ENCODE measurements around the gene CD200R1L.

CD200R1L gene

DNA sequence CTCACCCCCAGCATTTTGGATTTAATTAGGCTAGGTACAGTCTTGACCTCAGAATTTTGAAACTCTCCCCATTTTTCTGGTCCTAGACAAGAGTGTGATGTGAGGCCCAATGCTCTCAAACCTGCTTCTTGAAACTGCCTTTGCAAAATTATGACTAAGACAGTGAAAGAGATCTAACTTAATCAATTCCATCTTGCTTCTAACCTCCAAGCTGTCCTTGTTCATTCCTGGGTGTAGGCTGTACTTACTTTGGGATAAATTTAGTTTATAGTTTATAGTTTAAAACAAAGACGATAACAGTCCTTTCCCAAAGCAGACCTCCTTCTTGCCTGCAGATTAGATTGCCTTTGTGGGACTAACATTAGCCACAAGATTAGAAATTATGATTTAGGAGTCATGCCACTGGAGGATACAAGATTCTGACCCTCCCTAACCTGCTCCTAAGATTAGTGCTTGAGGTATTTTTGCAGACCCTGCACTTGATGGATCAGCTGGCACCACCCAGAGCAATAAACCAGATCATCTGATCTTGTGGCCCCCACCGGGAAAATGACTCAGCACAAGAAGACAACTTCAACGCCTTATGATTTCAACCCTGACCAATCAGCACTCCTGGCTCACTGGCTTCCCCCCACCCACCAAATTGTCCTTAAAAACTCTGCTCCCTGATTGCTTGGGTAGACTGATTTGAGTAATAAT is 59.6 kb downstream of the CD200R1L start:
- DNase-seq (ENCODE audit: low read depth): no peak

DNA sequence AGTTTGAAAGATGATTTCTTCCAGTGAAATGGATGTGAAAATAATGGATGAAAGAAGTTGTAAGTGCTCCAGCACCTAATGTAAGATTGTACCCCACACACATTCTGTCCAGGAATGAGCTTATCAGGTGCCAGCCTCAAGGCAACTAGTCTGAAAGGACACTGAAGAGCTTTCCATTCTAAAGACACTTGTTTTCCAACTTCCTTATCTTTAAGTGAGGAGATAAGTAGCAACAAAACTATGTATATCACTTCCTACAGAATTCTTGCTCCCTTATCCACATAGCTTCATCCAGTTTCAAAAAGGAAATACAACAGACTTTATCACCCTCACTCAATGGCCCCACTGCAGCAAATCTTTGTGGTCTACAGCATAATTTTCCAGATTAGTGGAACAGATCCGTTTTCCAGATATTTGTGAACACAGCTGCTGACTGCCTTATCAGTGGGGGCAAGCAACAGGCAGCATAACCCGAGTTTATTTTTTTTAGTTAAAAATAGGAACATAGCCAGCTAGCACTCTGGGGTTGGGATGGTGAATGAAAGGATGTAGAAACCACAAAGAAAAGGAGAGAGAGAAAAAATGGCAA is 60.6 kb downstream of the CD200R1L start:
- DNase-seq (ENCODE audit: low read depth): no peak

DNA sequence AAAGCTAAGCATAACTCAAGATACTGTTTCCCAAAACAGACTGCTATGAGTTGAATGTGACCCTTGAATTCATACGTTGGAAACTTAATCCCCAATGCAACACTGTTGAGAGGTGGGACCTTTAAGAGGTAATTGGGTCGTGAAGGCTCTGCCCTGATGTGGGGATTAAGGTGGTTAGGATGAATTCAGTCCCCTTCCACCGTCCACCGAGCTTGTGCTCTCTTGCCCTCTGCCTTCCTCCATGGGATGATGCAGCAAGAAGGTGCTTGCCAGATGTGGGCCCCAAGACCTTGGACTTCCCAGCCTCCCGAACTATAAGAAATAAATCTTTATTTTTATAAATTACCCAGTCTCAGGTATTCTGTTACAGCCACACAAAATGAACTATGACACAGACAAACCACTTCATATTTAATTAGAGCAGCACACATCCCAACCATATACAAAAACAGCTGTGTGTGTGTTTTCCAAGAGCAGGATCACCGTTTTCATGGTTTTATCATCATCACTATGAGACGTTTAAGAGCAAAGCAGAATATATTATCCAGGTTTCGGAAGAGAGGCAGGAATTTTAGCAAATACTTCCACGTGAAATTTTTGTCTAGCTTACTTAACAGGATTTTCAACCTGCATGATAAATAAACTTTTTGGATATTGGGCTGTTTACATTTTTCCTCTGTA is 61.2 kb downstream of the CD200R1L start:
- no peak for DNase-seq (ENCODE audit: low read depth)

DNA sequence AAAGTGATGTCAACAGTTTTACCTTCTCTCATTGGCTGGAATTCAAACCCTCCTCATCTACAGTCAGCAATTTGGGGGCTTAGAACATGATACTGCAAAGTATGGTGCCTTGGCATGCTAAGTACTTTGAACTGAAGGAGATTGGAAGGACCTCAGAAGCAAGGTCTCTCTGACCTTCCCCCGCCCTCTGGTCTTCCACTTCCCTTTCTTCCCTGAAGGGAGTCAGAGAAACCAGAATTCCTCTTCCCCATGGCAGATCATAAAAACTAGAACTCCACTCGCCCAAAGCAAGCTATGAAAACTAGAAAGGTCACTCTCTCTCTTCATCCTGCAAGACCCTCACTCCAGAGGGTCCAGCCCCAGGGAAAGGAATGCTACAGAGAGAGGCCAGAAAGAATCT is 64.2 kb downstream of the CD200R1L start:
- no peak for DNase-seq (ENCODE audit: low read depth)

DNA sequence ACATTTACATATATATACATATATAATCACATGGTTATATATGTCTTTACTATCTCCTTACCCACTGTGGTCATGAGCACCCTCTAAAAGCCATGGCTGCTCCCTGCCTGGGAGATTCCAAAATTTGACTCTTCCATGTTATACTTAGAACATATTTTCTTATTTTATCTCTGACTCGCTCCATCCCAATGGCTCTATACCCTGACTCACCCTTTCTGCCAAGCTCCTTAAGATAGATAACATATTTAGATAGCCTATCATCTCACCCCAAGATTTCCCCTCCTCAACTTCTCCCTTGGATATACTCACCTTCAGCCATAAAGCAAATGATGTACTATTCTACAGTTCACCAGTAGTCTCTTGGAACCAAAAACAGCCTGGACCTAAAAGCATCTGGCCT is 65.1 kb downstream of the CD200R1L start:
- DNase-seq (ENCODE audit: low read depth): no peak

DNA sequence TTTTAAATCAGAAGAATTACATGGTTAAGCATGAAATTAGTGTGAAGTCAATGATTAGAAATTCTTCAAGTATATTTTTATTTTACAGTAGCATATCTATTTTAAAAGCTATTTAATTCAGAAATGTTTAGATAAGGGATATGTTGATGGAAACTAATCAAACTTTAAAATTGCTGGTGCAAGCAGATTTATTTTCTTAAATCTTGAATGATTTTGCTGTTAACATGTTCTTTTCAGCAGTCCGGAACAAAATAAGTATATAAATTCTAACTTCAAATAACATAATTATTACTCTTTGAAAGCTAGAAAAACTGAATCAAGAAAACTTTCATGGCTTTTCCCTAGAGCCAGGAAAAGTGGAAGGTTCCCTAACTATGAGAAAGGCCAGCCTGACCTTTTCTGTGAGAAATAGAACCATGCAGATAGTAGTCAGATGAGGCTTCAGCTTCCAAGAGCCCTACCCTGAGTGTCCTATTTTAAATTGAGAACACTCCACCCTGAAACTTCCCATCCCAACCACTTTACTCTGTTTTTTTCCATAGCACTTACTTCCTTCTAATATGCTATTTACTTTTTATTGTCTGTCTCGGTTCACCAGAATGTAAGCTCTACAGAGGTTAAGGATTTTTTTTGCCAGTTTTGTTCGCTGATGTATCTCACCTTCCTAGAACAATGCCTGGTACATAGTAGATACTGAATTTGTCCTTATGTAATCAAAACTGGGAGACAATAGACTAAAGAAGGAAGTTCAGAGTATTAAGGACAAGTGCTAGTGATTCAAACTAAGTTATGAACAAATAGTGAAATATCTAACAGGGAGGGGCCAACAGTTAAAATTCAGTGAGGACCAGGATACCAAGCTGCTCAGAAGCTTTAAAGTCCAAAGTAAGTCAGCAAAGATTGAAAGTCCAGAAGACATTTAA is 66.8 kb downstream of the CD200R1L start:
- DNase-seq (ENCODE audit: low read depth): no peak

DNA sequence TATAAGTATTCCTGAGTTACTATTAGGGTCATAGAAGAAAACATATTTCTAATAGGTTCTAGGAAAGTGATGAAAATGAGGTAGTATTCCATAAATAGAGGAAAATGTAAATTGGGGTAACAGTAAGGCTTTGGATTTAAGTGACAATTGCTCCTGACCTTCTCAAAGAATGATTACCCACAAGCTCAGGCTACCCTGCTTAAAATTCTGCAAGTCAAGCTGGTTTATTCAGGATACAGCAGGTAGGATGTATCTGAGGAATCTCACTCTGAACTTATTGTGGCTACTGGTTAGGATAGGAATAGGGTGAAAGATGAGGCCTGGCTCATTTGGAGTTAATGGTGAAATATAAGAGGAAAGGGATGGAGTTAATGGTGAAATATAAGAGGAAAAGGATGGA is 67.7 kb downstream of the CD200R1L start:
- DNase-seq (ENCODE audit: low read depth): no peak

DNA sequence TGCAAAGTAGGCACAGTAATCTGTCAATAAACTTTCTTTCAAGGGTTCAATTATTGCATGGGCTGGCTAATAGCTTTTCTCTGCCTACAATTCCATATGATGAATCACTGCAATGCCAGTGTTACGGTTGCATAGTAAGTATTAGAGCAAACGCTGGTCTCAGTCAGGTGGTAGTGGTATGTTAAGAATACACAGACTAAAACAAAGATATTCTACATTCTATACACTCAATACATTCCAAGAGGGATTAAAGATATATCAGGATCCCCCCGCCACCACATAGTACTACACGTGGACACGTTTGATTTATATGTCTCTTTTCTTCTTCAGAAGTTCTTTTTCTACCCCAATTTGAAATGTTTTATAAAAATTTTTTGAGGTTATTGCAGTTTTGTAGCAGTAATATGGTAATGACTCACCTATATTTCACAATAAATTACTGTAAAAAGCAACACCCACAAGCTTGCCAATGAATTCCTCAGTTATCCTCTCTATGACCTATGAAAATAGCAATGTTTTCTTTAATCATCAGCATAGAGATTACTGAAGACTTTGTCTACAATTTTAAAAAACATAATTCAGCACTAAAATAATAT is 68.2 kb downstream of the CD200R1L start:
- DNase-seq (ENCODE audit: low read depth): no peak

DNA sequence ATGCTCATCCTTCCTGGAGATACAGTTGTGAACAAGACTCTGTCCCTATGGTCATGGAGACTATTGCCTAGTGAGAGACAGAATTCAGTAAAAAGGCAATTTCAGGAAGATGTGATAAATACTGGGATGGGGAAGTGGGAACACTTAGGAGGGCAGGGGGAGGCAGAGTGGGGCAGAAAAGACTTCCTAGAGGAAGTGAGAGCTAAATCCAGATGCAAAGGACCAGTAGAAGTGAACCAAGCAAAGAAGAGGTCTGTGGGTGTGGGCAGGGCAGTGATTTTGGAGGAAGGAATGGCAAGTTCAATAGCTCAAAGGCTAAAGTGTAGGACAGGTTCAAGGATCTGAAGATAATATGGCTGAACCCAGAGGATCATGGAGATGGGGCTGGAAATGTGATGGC is 68.9 kb downstream of the CD200R1L start:
- no peak for DNase-seq (ENCODE audit: low read depth)

DNA sequence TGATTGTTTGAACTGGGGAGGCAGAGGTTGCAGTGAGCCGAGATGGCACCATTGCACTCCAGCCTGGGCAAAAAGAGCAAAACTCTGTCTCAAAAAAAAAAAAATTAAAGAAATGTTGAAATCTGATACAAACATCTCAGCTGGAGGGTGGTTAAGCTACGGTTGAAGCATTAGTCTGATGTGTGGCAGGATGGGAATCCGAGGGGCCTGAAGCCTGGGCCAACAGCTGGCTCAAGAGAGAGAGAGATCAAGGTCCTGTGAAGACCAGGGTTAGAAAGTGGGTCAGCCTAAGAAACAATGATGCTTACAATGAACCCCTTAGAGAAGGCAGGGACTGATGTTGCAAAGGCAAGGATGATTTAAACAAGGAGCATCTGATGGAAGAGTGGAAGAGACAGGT is 69.8 kb downstream of the CD200R1L start:
- DNase-seq (ENCODE audit: low read depth): no peak

DNA sequence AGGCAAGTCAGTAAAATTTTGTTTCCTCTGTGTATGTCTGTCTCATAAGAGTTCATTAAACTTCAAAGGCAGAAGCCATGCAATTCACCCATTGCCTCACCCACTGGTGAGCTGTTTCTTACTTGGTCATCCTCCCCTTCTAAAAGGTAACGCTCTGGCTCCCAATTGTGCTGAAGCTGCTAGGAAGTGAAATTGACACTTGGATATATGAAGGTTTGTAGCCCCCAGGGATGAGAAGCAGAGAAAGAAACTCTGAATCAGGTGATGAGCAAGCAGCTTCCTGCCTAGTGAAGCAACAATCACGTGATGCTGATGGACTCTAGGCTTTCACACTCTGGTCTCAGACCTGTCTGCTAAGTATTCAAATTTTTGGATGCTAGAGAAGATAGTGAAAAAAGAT is 70.7 kb downstream of the CD200R1L start:
- no peak for DNase-seq (ENCODE audit: low read depth)

DNA sequence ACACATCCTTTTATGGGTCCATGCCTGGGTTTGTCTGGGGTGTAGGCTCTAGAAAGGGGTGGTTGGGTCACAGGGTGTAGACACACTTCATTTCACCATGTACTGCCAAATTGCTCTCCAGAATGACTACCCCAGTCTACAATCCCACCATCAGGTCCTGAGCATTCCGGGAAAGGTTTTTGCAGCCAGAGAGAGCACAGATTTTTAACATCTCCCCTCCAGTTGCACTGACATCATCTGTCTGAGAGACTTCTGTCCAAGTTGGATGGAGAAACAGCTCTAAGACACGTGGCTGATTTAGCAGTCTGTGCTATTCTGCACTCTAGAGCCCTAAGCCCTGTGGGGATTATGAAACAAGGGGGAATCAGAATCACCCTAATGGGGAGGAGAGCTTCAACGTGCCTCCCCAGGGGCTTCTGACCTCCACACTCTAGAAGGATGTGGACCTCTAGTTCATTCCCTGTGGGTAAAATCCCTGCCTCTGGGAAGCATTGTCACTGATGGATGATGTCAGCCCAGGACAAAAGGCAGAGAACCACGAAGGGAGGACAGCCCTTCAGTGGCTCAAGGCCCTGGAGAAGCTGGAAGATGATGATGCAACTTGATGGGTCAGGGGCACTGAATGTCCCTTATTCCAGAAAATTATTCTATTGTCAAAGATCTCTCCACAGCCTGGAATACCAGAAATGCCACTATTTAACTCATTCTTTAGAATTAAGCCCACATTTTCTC is 71.5 kb downstream of the CD200R1L start:
- DNase-seq (ENCODE audit: low read depth): no peak

DNA sequence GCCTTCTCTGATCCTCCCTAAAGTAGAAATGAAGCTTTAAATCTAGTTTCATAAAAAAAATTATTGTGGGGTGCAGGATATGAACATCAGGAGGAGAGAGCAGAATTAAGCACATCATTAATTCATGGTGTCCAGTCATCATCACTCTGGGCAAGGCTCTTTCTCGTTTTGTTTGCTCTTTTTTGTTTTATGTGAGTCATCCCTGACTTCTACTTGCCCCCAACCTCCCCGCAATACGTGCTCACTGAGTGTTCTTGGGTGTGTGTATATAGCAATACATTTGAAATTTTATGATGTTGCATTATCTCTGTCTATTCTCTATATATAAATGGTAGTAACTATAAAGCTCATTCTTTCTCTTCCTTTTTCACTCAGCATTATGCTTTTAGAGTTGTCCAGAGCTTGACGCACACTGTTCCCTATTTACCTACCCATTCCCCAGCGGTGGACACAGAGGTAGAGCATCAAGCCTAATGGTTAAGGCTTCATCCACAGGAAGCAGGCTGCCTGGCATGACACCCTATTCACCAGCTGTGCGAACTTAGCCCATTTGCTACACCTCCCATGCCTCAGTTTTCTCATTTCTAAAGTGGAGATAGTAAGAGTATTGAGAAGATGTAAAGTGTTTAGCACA is 72.3 kb downstream of the CD200R1L start:
- no peak for DNase-seq (ENCODE audit: low read depth)

DNA sequence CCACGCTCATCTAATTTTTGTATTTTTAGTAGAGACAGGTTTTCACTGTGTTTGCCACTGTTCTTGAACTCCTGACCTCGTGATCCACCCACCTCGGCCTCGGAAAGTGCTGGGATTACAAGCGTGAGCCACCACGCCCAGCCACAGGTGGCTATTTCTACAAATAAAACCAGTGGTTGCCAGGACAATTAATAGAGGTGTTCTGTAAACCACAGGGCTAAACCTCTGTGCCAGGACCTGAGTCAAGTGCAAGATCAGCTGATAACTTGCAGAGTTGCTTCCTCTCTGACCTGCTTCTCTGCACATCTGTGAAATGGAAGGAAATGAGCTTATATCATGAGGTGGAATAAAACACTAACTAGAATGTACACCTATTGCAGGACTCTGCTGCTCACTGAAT is 72.8 kb downstream of the CD200R1L start:
- DNase-seq (ENCODE audit: low read depth): peak; percentile 4

DNA sequence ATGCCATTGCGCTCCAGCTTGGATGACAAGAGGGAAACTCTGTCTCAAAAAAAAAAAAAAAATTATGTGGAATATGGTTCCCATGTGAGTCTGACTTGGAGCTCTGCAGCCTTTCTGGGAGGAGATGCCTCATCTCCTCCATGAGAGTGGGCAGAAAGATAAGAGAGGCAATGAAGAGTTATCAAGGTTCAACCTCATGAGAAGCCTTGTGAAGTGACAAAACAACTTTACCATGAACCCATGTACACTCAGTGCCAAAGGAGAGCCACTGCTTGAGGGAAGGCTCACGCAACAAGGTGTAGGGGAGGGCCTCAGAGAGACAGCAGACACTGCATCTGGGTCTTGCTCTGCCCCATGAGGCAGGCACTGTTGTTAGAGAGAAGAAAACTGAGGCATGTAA is 75.7 kb downstream of the CD200R1L start:
- no peak for DNase-seq (ENCODE audit: low read depth)

DNA sequence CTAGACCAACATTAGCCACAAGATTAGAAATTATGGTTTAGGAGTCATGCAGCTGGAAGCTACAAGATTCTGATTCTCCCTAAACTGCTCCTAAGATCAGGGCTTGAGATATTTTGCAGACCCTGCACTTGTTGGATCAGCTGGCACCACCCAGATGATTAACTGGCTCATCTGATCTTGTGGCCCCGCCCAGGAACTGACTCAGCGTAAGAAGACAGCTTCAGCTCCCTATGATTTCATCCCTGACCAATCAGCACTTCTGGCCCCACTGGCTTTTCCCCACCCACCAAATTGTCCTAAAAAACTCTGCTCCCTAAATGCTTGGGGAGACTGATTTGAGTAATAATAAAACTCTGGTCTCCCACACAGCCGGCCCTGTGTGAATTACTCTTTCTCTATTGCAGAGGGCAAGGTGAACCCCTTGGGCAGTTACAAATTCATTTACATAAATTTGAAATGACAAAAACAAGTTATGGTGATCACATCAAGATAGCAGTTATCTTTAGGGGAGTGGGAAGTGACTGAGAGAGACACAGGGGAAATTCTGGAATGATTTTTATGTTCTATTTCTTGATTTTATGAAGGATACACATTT is 76.5 kb downstream of the CD200R1L start:
- DNase-seq (ENCODE audit: low read depth): peak; percentile 43

DNA sequence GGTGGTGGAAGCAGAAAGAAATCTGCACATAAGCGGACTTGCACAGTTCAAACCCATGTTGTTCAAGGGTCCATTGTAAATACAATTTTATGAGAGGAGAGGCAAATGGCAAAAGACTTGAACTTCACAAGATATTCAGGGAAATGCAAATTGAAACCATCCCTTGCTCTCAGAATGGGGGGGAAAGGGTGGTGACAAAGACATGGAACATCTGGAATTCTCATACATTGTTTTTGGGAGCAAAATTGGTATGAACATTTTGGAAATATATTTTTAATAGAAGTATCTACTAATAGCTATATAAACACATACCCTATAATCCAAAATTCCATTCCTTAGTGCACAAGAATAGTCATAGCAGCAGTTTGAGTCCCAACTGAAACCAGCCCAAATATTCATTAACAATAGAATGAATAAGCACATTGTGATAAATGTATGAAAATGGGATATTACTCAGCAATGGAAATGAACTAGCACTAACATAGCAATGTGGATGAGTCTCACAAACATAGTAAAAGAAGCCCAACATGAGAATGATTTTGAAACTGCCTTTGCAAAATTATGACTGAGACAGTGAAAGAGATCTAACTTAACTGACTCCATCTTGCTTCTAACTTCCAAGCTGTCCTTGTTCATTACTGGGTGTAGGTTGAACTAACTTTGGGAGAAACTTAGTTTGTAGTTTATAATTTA is 77.2 kb downstream of the CD200R1L start:
- DNase-seq (ENCODE audit: low read depth): no peak

DNA sequence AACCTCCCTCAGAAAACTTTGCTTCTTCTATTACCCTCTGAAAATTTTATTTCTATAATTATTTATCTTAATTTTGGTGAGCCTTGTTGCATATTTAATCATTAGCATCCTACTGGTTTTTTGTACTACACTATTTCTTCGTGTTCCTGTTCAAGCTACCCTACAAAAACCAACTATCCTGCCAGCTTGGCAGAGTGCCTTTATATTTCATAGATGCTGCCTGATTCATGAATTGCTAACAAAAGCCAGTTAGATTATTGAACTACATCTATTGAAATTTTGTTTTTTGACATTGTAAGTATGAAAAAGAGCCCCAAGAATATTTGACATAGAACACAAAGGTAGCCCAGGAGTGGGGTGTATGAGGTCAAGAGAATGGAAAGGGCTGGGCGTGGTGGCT is 78.9 kb downstream of the CD200R1L start:
- DNase-seq (ENCODE audit: low read depth): no peak

DNA sequence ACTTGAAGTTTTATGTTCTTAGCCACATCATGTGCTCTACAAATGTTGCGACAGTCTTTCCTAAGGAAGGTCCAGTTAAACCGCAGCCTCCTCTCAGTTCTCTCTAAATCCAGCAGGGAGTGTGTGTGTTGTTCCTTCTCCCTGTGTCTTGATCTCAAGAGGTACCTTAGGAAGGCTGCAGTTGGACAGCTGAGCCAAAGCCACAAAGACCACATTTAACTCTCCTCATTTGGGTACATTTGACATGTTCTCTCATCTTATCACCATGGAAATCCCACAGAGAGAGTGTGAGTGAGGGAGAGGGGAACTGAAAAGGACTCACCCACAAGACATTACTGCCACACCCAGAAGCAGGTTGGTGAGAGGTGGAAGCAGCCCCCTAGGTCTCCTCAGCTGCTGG is 79.5 kb downstream of the CD200R1L start:
- DNase-seq (ENCODE audit: low read depth): no peak
